Smooth muscle cell (in vitro differentiated cells): ENCODE data around the gene SIGLEC1. TPM values are rescaled to one million over a fixed set of nuclear protein-coding genes. Genes with fewer than 3 reads are reported as not detected.

Source experiments
- DNase-seq: peaks from one replicate; lab custom pipeline; 2025; ENCODE audit not compliant: unreplicated experiment; lab: John Stamatoyannopoulos, UW
- H2AFZ ChIP-seq: fragments of 200-600 bp; sonication (generic); 2 replicates; pipeline ENCODE4 v1.6.0; 2016; ENCODE audit warnings: antibody characterized with exemption, low read depth, mild to moderate bottlenecking
- H3F3A ChIP-seq: fragments of 200-600 bp; sonication (generic); 2 replicates; pipeline ENCODE4 v1.6.0; 2017; ENCODE audit warnings: antibody characterized with exemption, low read depth
- H3K27ac ChIP-seq: fragments of 200-600 bp; sonication (generic); 2 replicates; pipeline ENCODE4 v1.5.1; 2016; ENCODE audit warnings: low read depth, mild to moderate bottlenecking
- H3K27me3 ChIP-seq: fragments of 200-600 bp; sonication (generic); 2 replicates; pipeline ENCODE4 v1.6.1; 2016; ENCODE audit warnings: low read depth, mild to moderate bottlenecking
- H3K36me3 ChIP-seq: fragments of 200-600 bp; sonication (generic); 2 replicates; pipeline ENCODE4 v1.5.1; 2016; ENCODE audit warnings: low read depth
- H3K4me1 ChIP-seq: fragments of 200-600 bp; sonication (generic); 2 replicates; pipeline ENCODE4 v1.5.1; 2016; ENCODE audit warnings: low read depth
- H3K4me2 ChIP-seq: fragments of 200-600 bp; sonication (generic); 2 replicates; pipeline ENCODE4 v1.6.0; 2016; ENCODE audit warnings: mild to moderate bottlenecking
- H3K4me3 ChIP-seq: fragments of 200-600 bp; sonication (generic); 2 replicates; pipeline ENCODE4 v1.5.1; 2016; ENCODE audit warnings: mild to moderate bottlenecking
- H3K79me2 ChIP-seq: fragments of 200-600 bp; sonication (generic); 2 replicates; pipeline ENCODE4 v1.6.0; 2016; ENCODE audit warnings: low read depth, mild to moderate bottlenecking
- H3K9ac ChIP-seq: fragments of 200-600 bp; sonication (generic); 2 replicates; pipeline ENCODE4 v1.6.0; 2016; ENCODE audit warnings: low read depth
- H3K9me3 ChIP-seq: fragments of 200-600 bp; sonication (generic); replicated peaks from 2 replicates; pipeline ENCODE4 v1.5.1; 2016; ENCODE audit warnings: low read depth
- H4K20me1 ChIP-seq: fragments of 200-600 bp; sonication (generic); 2 replicates; pipeline ENCODE4 v1.6.0; 2016; ENCODE audit warnings: low read depth
- CTCF ChIP-seq: fragments of 200-600 bp; sonication (generic); IDR thresholded peaks from 2 replicates; pipeline ENCODE4 v1.5.1; 2017; ENCODE audit warnings: borderline replicate concordance, mild to moderate bottlenecking, antibody characterized with exemption; ENCODE audit not compliant: insufficient read depth, poor library complexity, severe bottlenecking
- WGBS: methylation state at CpG from one replicate; pipeline ENCODE4 v1.1.7; 2016; ENCODE audit warnings: low lambda C conversion rate; 5-methylcytosine and 5-hydroxymethylcytosine counted together
- polyA plus RNA-seq: library from polyadenylated mRNA; unstranded; fragments of >200 nt; fragmentation: Nextera tagmentation; extraction: Ambion mirVana; gene quantifications from 2 replicates; pipeline ENCODE4 v1.2.1, GENCODE V29; 2016
- total RNA-seq: library from RNA; depleted of rRNA; stranded (reverse); fragments of >200 nt; gene quantifications from 2 replicates; pipeline ENCODE4 v1.2.3, GENCODE V29; 2014

The SIGLEC1 gene
- total and polyA plus RNA-seq, 2 experiments from 2014 or later = not detected

GRCh38 chr20:3685341-3685740, 27.1 kb downstream of the SIGLEC1 start:
- Histone ChIP-seq H4K20me1 (no peaks in the 10 kb centered on the region), H3K4me3 (no peak overlapping the region), H3K9ac (no peak overlapping the region), H2AFZ (no peak overlapping the region), H3K79me2 (no peaks in the 10 kb centered on the region), H3K27ac (no peak overlapping the region), H3K9me3 (no peaks in the 10 kb centered on the region), H3K36me3 (no peaks in the 10 kb centered on the region), H3K4me1 (peaks cover 4% of the 10 kb centered on the region), H3K4me2 (no peak overlapping the region), H3K27me3 (peaks cover 4% of the 10 kb centered on the region), H3F3A (no peaks in the 10 kb centered on the region)
- TF ChIP-seq CTCF = no peak
- 66% methylated on average over 7 of the region's 7 CpGs for WGBS
- DNase-seq = no peak

GRCh38 chr20:3681931-3682781, 30.2 kb downstream of the SIGLEC1 start, which contains the start of gene ADAM33:
Gene ADAM33, minus strand, starts transcription at chr20:3682010. Its CDS starts 6 bp downstream, at chr20:3682004.
- peak within 1 kb of the TSS; percentile 90 for H2AFZ ChIP-seq
- H3K9ac ChIP-seq = no peak within 1 kb of the TSS
- peak within 1 kb of the TSS; percentile 90 for H3K4me2 ChIP-seq
- TF ChIP-seq CTCF = no peak
- peak within 1 kb of the TSS; percentile 56 for H3K4me3 ChIP-seq
- H3K9me3 ChIP-seq = no peaks in the 10 kb centered on the region
- H3K36me3 ChIP-seq = no peaks in the 10 kb centered on the region
- peaks cover 8% of the 10 kb centered on the region for H3K4me1 ChIP-seq
- no peaks in the 10 kb centered on the region for H3F3A ChIP-seq
- H3K27me3 ChIP-seq = peaks cover 4% of the 10 kb centered on the region
- WGBS = 18% methylated on average over 34 of the region's 65 CpGs
- H4K20me1 ChIP-seq = no peaks in the 10 kb centered on the region
- no peak for DNase-seq
- H3K79me2 ChIP-seq = no peaks in the 10 kb centered on the region
- H3K27ac ChIP-seq = no peak within 1 kb of the TSS

- peaks cover 4% of the 10 kb centered on the region for H3K27me3 ChIP-seq
- H3K9me3 ChIP-seq = no peaks in the 10 kb centered on the region
- H4K20me1 ChIP-seq = no peaks in the 10 kb centered on the region
- peak overlapping the region; percentile 56 for H3K4me3 ChIP-seq
- H3K27ac ChIP-seq = no peak overlapping the region
- no peaks in the 10 kb centered on the region for H3K36me3 ChIP-seq
- no peak overlapping the region for H3K9ac ChIP-seq
- WGBS = 21% methylated on average over 31 of the region's 32 CpGs
- H3K4me1 ChIP-seq = peaks cover 8% of the 10 kb centered on the region
- H3K4me2 ChIP-seq = peak overlapping the region; percentile 90
- H2AFZ ChIP-seq = peak overlapping the region; percentile 90
- H3K79me2 ChIP-seq = no peaks in the 10 kb centered on the region
- TF ChIP-seq CTCF = no peak
- no peak for DNase-seq
- H3F3A ChIP-seq = no peaks in the 10 kb centered on the region
Measured at GRCh38 chr20:3681352-3681930, 31.0 kb downstream of the SIGLEC1 start.
